HG03571 (cell line): ENCODE results near the gene TPCN2.

Experiments used
- ATAC-seq: cut with Tn5 transposase; IDR thresholded peaks from one replicate; pipeline ENCODE4 v1.9.1; 2021; ENCODE audit not compliant: unreplicated experiment

Gene TPCN2

GRCh38 chr11:69159150-69159852 lies 110.6 kb downstream of the TPCN2 start:
- ATAC-seq = no peak

DNA sequence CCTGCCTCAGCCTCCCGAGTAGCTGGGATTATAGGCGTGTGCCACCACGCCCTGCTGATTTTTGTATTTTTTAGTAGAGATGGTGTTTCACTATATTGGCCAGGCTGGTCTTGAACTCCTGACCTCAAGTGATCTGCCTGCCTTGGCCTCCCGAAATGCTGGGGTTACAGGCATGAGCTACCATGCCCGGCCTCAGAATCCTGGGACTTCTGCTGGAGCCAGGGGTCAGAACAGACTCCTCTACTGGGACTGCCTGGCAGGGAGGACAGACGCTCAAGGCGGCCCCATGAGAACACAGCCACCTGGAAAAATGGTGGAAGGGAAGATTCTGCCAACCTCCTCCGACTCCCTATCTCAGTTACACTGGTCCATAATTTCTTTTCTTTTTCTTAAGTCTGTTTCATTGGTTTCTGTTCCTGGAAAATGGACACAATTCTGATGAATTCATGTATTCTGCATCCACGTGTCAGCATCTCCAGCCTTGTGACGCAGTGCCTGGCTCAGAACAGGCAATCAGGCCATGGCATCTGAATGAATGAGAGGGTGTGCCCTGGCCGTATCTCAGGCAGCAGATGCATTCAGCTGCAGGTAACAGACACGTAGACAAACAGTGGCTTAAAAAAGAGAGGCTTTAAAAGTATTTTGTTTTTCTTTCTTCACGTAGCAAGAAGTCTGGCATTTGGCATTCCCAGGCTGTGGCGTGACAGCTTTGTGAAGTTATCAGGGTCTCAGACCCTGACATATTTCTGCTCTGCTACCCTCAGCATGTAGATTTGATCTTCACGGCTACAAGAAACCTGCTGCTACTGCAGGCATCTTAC lies 111.8 kb downstream of the TPCN2 start:
- no peak for ATAC-seq

- no peak for ATAC-seq
Measured at GRCh38 chr11:69161117-69161407, 112.3 kb downstream of the TPCN2 start.

DNA sequence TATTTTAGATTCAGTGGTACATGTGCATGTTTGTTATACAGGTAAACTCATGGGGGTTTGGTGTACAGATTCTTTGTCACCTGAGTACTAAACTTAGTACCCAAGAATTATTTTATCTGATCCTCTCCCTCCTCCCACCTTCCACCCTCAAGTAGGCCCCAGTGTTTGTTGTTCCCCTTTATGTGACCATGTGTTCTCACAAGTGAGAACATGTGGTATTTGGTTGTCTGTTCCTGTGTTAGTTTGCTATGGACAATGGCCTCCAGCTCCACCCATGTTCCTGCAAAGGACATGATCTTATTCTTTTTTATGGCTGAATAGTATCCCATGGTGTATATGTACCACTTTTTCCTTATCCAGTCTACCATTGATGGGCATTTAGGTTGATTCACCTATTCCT lies 113.8 kb downstream of the TPCN2 start:
- no peak for ATAC-seq

DNA sequence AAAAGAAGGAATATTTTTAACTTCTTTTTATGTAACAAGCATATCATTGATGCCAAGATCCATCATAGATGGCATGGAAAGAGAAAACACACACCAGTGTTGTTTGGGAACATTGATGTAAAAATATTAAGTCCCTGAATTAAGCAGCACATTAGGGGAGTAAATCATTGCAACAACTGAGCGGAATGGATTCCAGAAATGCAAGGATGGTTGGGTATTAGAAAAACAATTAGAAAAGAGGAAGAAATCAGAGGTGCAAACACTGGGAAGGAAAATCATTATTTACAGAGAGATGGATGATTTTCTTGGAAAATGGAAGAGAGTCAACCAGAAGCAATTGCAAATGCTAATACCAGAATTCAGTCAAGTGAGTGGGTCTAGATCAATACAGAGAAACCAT lies 115.1 kb downstream of the TPCN2 start:
- ATAC-seq = no peak

- no peak for ATAC-seq
Measured at GRCh38 chr11:69164824-69165223, 116.1 kb downstream of the TPCN2 start.

- ATAC-seq = no peak
Measured at GRCh38 chr11:69165775-69166174, 117.0 kb downstream of the TPCN2 start.

- ATAC-seq = peak; percentile 86
Measured at GRCh38 chr11:69166218-69167115, 117.7 kb downstream of the TPCN2 start.

DNA sequence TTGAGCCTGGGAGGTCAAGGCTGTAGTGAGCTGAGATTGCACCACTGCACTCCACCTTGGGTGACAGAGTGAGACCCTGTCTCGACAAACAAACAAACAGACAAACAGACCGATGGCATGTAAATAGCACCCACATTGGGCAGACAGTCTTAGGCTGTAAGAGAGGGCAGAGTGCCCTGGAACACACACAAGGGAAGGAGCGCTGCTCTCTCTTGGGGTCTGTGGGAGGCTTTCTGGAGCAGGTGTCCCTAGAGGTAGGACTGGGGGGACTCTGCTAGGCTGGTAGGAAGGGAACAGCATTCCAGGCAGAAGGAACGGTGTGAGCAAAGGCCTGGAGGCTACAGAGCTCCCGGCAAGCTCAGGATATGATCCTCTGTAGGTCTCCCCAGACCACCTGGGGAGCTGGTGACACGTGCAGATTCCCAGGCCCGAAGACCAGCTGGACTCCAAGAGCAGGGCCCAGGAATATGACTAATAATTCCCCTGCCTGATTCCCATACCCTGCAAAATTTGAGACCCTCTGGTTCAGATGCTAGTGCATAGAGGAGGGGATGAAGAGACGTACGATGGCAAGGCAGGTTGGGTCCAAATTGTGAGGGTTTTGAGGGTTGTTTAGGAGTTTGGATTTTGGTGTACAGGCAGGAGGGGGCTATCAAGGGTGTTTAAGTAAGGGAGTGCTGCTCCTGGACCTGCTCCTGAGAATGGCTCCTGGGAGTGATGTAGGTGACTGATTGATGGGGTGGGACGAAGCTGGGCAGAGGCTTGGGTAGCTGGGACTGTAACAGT lies 118.6 kb downstream of the TPCN2 start:
- no peak for ATAC-seq

DNA sequence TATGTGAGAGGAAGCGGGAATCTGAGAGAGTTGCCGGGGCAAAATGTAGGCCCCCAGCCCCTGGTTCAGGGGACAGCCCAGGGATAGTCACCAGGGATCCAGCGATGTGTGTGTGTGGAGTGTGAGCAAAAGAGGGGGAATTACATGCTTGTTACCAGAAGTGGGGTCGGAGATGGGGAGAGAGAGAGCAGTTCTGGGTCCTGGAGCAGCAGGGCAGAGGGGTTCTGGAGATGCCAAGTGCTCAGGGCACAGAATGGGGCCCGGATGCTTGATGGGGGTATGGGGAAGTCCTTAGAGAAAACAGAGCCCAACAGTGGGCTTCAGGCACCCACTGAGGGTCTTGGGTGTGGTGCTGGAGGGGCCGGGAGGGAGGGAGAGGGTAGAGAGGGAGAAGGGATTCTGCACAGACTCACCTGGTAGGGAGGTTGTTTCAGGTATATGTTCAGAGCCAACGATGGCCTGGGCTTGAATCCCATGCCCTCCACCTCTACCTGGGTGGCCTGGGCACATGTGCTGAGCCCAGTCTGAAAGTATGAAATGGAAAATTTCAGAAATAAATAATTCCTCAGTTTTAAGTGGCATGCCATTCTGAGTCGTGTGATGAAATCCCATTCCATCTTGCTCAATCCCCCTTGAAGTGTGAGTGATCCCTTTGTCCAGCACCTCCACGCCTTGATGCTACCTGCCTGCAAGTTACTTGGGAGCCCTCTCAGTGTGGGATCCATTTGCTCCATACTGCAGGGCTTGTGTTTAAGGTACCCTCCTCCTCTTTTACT lies 119.4 kb downstream of the TPCN2 start:
- ATAC-seq = no peak

GRCh38 chr11:69169479-69169878 lies 120.7 kb downstream of the TPCN2 start:
- no peak for ATAC-seq

DNA sequence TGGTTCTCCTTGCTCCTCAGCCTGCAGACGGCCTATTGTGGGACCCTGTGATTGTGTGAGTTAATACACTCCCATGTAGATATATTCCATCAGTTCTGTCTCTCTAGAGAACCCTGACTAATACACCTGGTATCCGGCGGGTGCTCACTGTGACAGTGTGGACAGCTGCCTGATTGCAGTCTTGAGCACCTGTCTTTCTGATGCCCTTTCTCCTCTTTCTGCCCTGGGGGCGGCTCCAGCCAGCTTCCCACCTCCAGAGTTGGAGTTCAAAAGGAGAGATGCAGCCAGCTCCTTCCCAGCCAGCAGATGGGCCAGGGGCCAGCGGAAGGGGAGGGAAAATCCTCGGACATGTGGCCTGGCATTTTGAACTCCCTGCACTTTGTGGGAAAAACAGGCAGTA lies 122.0 kb downstream of the TPCN2 start:
- ATAC-seq = no peak

- ATAC-seq = no peak
Measured at GRCh38 chr11:69171476-69172240, 122.9 kb downstream of the TPCN2 start.

- ATAC-seq = no peak
Measured at GRCh38 chr11:69172674-69173073, 123.9 kb downstream of the TPCN2 start.

DNA sequence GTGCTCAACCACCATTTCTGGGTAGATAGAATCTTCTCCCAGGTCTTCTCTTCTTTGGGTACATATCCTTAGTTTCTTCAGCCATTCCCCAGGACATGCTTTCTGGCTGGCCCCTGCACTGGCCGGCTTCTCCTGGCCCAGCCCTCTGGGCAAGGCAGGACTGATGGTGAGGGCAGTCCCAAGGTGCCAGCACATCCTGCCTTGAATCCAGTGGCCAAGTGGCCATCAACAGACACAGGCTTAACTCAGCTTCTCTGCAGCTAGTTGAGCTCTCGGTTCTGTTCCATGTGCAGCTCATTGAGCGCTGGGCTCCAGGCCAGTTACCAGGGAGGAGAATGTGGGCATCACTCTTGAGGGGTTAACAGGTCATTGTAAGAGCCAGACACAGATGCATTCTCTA lies 124.6 kb downstream of the TPCN2 start:
- ATAC-seq = no peak

DNA sequence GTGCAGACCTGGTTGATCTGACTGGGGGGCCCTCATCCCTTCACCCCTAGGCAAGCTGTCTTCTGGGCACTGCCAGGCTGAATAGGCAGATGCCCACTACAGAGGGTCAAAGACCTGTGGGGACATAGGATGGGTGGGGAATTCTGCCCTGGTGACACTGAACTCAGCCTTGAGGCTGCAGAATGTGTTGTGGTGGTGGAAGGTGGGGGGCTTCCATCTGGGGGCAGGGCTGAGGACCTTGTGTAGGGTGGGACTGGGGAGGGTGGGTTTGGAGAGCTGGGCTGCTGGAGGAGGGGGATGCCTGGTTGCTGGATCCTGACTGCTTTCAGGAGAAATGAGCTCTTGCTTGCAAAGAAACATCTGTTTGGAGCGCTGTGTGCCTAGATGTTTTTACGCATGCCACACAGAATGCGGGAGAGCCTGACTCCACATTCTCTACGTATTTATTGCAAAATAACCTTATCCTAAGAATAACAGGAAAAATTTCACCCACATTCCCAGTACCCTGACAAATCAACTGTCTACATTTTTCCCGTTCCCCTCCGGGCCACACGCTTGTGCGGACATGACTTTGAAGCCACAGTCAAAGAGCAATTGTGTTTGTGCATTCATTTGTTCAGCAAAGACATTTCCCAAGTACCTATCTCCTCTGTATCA lies 125.3 kb downstream of the TPCN2 start:
- ATAC-seq = no peak

- ATAC-seq = no peak
Measured at GRCh38 chr11:69174841-69175240, 126.1 kb downstream of the TPCN2 start.

- no peak for ATAC-seq
Measured at GRCh38 chr11:69178819-69179482, 130.2 kb downstream of the TPCN2 start.
